Prostate gland (tissue), 2 donors: Measurements from ENCODE around the gene C1orf159.

Experiments used
- CTCF ChIP-seq, 4 experiments: fragments of 200-600 bp in 2 of 4; fragments of 450-650 bp in 2 of 4; sonication (generic) in 2 of 4; IDR thresholded peaks; 1 replicate in 3 of 4; 2 replicates in 1 of 4; pipeline ENCODE4 v1.5.1; 2016 to 2019; ENCODE audit warnings: antibody characterized with exemption in 4 of 4, mild to moderate bottlenecking in 2 of 4, moderate library complexity in 2 of 4
- POLR2A ChIP-seq: fragments of 450-650 bp; IDR thresholded peaks from one replicate; pipeline ENCODE4 v1.6.1; 2016; ENCODE audit warnings: antibody characterized with exemption, mild to moderate bottlenecking
- POLR2AphosphoS5 ChIP-seq: sonication (generic); formaldehyde crosslinking; IDR thresholded peaks from one replicate; pipeline ENCODE4 v1.6.1; 2017; ENCODE audit warnings: antibody characterized with exemption

GRCh38 chr1:1080122-1080757, 35.6 kb downstream of the C1orf159 start:
- TF ChIP-seq POLR2A, result no peak
- no peak for TF ChIP-seq CTCF (IDR thresholded peaks at IDR 0.05)
- no peak for TF ChIP-seq POLR2AphosphoS5
